ENCODE data around the gene GDE1.

GDE1 gene

DNA sequence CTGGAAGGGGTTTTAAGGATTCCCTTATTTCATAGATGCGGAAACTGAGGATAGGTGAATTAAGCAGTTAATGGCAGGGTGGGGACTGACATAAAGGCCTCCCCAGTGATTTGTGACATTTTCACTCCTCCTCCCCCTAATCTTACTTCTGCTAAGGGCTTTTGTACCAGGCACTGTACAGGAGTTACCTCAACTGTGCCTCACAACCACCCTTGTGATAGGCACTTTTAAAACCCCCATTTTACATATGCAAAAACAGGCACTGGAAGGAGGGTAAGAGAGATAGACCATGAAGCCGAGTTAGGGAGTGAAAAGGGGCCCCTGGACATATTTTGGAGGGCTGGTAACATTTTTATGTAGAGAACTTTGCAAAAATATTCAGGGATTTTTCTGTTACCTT lies 862 bp upstream of the GDE1 start:
- DNase-seq (ENCODE audit: low read depth in 1 of 2, low spot score in 1 of 2): no peak
- Histone ChIP-seq H3K27me3 (ENCODE audit: insufficient read depth, poor library complexity, severe bottlenecking) (no peaks in the 10 kb centered on the region), H3K27ac (replicated peaks) (no peak overlapping the region), H3K4me3 (replicated peaks; ENCODE audit: insufficient read depth, low read length) (no peak overlapping the region)
- TF ChIP-seq REST (IDR thresholded peaks at IDR 0.05; ENCODE audit: insufficient replicate concordance, low read depth) (no peak), SPI1 (IDR thresholded peaks at IDR 0.05; ENCODE audit: borderline replicate concordance, low read depth) (no peak), GABPA (IDR thresholded peaks at IDR 0.05; ENCODE audit: low read depth) (no peak), POLR2AphosphoS5 (IDR thresholded peaks at IDR 0.05; ENCODE audit: low read depth) (no peak)
- TF ChIP-seq, protein P1, sequence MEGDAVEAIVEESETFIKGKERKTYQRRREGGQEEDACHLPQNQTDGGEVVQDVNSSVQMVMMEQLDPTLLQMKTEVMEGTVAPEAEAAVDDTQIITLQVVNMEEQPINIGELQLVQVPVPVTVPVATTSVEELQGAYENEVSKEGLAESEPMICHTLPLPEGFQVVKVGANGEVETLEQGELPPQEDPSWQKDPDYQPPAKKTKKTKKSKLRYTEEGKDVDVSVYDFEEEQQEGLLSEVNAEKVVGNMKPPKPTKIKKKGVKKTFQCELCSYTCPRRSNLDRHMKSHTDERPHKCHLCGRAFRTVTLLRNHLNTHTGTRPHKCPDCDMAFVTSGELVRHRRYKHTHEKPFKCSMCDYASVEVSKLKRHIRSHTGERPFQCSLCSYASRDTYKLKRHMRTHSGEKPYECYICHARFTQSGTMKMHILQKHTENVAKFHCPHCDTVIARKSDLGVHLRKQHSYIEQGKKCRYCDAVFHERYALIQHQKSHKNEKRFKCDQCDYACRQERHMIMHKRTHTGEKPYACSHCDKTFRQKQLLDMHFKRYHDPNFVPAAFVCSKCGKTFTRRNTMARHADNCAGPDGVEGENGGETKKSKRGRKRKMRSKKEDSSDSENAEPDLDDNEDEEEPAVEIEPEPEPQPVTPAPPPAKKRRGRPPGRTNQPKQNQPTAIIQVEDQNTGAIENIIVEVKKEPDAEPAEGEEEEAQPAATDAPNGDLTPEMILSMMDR (IDR thresholded peaks at IDR 0.05; ENCODE audit: insufficient read depth, low read length): no peak

DNA sequence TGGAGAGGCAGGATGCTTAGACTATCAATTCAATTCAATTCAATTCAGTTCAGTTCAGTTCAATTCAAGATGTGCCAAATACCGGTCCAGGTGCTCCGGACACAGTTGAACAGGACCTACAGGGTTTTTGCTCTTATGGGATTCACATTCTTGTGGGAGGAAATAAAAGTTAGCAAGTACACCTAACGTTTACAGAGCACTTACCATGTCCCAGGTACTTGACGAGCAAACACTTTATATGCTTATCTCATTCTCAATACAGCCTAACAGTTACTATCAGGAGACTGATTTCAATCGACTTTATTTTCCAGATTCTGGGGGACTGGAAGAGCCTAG lies 467 bp upstream of the GDE1 start:
- TF ChIP-seq POLR2AphosphoS5 (IDR thresholded peaks at IDR 0.05; ENCODE audit: low read depth): no peak
- no peak for TF ChIP-seq REST (IDR thresholded peaks at IDR 0.05; ENCODE audit: insufficient replicate concordance, low read depth)
- TF ChIP-seq, protein P1 (IDR thresholded peaks at IDR 0.05; ENCODE audit: insufficient read depth, low read length): no peak
- TF ChIP-seq SPI1 (IDR thresholded peaks at IDR 0.05; ENCODE audit: borderline replicate concordance, low read depth): no peak
- TF ChIP-seq GABPA (IDR thresholded peaks at IDR 0.05; ENCODE audit: low read depth): no peak
- H3K4me3 ChIP-seq (replicated peaks; ENCODE audit: insufficient read depth, low read length): no peak overlapping the region; the same call in 1 of the 2 replicates

DNA sequence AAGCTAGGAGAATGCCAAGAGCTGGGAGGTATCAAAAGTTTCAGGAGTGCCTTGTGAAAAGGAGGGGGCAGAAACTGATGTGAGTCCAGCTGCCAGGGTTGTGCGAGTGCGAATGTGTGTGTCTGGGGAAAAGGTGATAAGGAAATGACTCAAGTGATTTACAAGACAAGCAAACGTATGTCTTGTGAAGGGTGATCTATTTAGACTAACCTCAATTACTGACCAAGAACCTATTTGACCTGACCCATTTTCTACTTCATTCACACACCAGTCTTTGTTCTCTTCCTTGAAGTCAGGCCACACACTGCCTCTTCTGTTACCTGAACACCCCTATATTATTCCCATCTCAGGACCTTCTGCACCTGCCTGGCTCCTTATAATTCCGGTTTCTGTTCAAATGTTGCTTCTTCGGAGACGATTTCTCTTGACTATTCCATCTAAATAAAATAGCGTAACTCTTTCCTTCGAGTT lies 1.0 kb downstream of the GDE1 start:
- TF ChIP-seq REST (IDR thresholded peaks at IDR 0.05; ENCODE audit: insufficient replicate concordance, low read depth) (no peak), GABPA (IDR thresholded peaks at IDR 0.05; ENCODE audit: low read depth) (no peak), POLR2AphosphoS5 (IDR thresholded peaks at IDR 0.05; ENCODE audit: low read depth) (no peak), SPI1 (IDR thresholded peaks at IDR 0.05; ENCODE audit: borderline replicate concordance, low read depth) (no peak)
- TF ChIP-seq, protein P1 (IDR thresholded peaks at IDR 0.05; ENCODE audit: insufficient read depth, low read length): no peak
- Histone ChIP-seq H3K4me3 (replicated peaks; ENCODE audit: insufficient read depth, low read length) (peak overlapping the region; percentile 97), H3K27me3 (ENCODE audit: insufficient read depth, poor library complexity, severe bottlenecking) (no peaks in the 10 kb centered on the region), H3K27ac (replicated peaks) (peak overlapping the region; percentile 71)
- DNase-seq (ENCODE audit: low read depth in 1 of 2, low spot score in 1 of 2): peak in 1 of 2 experiments; percentile 14

More for the DNA sequence above, 467 bp upstream of the GDE1 start:
- Histone ChIP-seq H3K27ac (replicated peaks) (no peak overlapping the region; the same call in 1 of the 2 replicates), H3K27me3 (ENCODE audit: insufficient read depth, poor library complexity, severe bottlenecking) (no peaks in the 10 kb centered on the region)
- DNase-seq (ENCODE audit: low read depth in 1 of 2, low spot score in 1 of 2): no peak
